Loucy (cell line): ENCODE measurements around the gene GLYR1.

Experiments used
- CTCF ChIP-seq: fragments of 200-600 bp; sonication (generic); conservative IDR thresholded peaks from 2 replicates; pipeline ENCODE4 v1.5.1; 2014; ENCODE audit warnings: mild to moderate bottlenecking, antibody characterized with exemption, low read length
- EZH2phosphoT487 ChIP-seq: fragments of 200-600 bp; IDR thresholded peaks from 2 replicates; pipeline ENCODE4 v1.6.1; 2018; ENCODE audit warnings: antibody characterized with exemption, mild to moderate bottlenecking, moderate library complexity, borderline replicate concordance

GRCh38 chr16:4891097-4891885 is 44.2 kb upstream of the GLYR1 start:
- TF ChIP-seq EZH2phosphoT487 (no peak), CTCF (no peak)
